ENCODE results near the gene FAM124B. TPM values are rescaled to one million over a fixed set of nuclear protein-coding genes. Genes with fewer than 3 reads are reported as not detected.

FAM124B gene
- total RNA-seq, 1 donor from 2014 or later, result not detected

GRCh38 chr2:224405841-224406370, 4.0 kb upstream of the FAM124B start:
- no peak overlapping the region for H3K27ac Mint-ChIP-seq
- no peaks in the 10 kb centered on the region for H3K36me3 Mint-ChIP-seq
- no peaks in the 10 kb centered on the region for H3K9me3 Mint-ChIP-seq
- no peak for DNase-seq (ENCODE audit: extremely low spot score, unreplicated experiment)
- no peaks in the 10 kb centered on the region for H3K27me3 Mint-ChIP-seq
- TF ChIP-seq CTCF (conservative IDR thresholded peaks at IDR 0.05), result no peak
- H3K4me3 Mint-ChIP-seq, result no peak overlapping the region
- H3K4me1 Mint-ChIP-seq (ENCODE audit: unreplicated experiment), result peaks cover 4% of the 10 kb centered on the region

- Mint-ChIP-seq H3K27me3 (no peaks in the 10 kb centered on the region), H3K4me1 (ENCODE audit: unreplicated experiment) (peaks cover 4% of the 10 kb centered on the region), H3K9me3 (no peaks in the 10 kb centered on the region), H3K36me3 (no peaks in the 10 kb centered on the region), H3K27ac (no peak overlapping the region), H3K4me3 (no peak overlapping the region)
- DNase-seq (ENCODE audit: extremely low spot score, unreplicated experiment), result no peak
- no peak for TF ChIP-seq CTCF (conservative IDR thresholded peaks at IDR 0.05)
These were observed 3.5 kb upstream of the FAM124B start for GRCh38 chr2:224405412-224405811.

GRCh38 chr2:224404796-224405195, 2.9 kb upstream of the FAM124B start:
- H3K9me3 Mint-ChIP-seq, result no peaks in the 10 kb centered on the region
- H3K4me1 Mint-ChIP-seq (ENCODE audit: unreplicated experiment), result peaks cover 4% of the 10 kb centered on the region
- H3K4me3 Mint-ChIP-seq, result no peak overlapping the region
- H3K36me3 Mint-ChIP-seq, result no peaks in the 10 kb centered on the region
- TF ChIP-seq CTCF (conservative IDR thresholded peaks at IDR 0.05), result no peak
- H3K27ac Mint-ChIP-seq, result no peak overlapping the region
- H3K27me3 Mint-ChIP-seq, result no peaks in the 10 kb centered on the region
- DNase-seq (ENCODE audit: extremely low spot score, unreplicated experiment), result no peak

GRCh38 chr2:224403657-224404056, 1.8 kb upstream of the FAM124B start:
- Mint-ChIP-seq H3K4me1 (ENCODE audit: unreplicated experiment) (peaks cover 4% of the 10 kb centered on the region), H3K27me3 (no peaks in the 10 kb centered on the region), H3K27ac (no peak overlapping the region), H3K4me3 (no peak overlapping the region), H3K9me3 (no peaks in the 10 kb centered on the region), H3K36me3 (no peaks in the 10 kb centered on the region)
- no peak for DNase-seq (ENCODE audit: extremely low spot score, unreplicated experiment)
- TF ChIP-seq CTCF (conservative IDR thresholded peaks at IDR 0.05), result no peak

- no peak for DNase-seq (ENCODE audit: extremely low spot score, unreplicated experiment)
- no peaks in the 10 kb centered on the region for H3K36me3 Mint-ChIP-seq
- no peak overlapping the region for H3K27ac Mint-ChIP-seq
- no peak overlapping the region for H3K4me3 Mint-ChIP-seq
- no peaks in the 10 kb centered on the region for H3K27me3 Mint-ChIP-seq
- peaks cover 4% of the 10 kb centered on the region for H3K4me1 Mint-ChIP-seq (ENCODE audit: unreplicated experiment)
- no peak for TF ChIP-seq CTCF (conservative IDR thresholded peaks at IDR 0.05)
- peaks cover 5% of the 10 kb centered on the region for H3K9me3 Mint-ChIP-seq
These were observed 848 bp downstream of the FAM124B start for GRCh38 chr2:224400886-224401632.
